Testis (tissue), 2 donors: Measurements from ENCODE around the gene SULT2B1.

ENCODE experiments used
- POLR2A ChIP-seq: fragments of 450-650 bp; IDR thresholded peaks from one replicate; pipeline ENCODE4 v1.6.1; 2017; ENCODE audit warnings: antibody characterized with exemption, mild to moderate bottlenecking, moderate library complexity
- TF ChIP-seq, protein P1 (sequence below), 3 experiments: fragments of 450-650 bp in 2 of 3; fragments of 200-600 bp in 1 of 3; sonication (generic) in 1 of 3; IDR thresholded peaks; one replicate each; pipeline ENCODE4 v1.5.1; 2016 to 2019; ENCODE audit warnings: antibody characterized with exemption in 3 of 3, mild to moderate bottlenecking in 2 of 3, moderate library complexity in 1 of 3

DNA sequence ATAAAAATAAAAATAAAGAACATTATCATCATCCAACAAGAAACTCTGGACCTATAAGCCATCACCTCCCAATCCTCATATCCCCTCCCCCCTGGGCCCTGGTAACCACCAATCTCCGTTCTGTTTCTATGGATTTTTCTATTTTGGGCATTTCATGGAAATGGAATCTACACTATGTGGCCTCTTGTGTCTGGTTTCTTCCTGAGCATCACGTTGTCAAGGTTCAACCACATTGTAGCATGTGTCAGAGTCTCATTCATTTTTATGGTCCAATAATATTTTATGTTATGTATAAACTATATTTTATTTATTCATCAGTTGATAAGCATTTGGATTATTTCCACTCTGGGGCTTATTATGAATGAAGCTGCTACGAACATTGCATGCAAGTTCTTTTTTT, 26.9 kb downstream of the SULT2B1 start:
- TF ChIP-seq, protein P1, sequence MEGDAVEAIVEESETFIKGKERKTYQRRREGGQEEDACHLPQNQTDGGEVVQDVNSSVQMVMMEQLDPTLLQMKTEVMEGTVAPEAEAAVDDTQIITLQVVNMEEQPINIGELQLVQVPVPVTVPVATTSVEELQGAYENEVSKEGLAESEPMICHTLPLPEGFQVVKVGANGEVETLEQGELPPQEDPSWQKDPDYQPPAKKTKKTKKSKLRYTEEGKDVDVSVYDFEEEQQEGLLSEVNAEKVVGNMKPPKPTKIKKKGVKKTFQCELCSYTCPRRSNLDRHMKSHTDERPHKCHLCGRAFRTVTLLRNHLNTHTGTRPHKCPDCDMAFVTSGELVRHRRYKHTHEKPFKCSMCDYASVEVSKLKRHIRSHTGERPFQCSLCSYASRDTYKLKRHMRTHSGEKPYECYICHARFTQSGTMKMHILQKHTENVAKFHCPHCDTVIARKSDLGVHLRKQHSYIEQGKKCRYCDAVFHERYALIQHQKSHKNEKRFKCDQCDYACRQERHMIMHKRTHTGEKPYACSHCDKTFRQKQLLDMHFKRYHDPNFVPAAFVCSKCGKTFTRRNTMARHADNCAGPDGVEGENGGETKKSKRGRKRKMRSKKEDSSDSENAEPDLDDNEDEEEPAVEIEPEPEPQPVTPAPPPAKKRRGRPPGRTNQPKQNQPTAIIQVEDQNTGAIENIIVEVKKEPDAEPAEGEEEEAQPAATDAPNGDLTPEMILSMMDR (IDR thresholded peaks at IDR 0.05): no peak
- TF ChIP-seq POLR2A: no peak
